Measurements from ENCODE around the gene FAM76A.

GRCh38 chr1:27807385-27807784 is 81.6 kb downstream of the FAM76A start:
- no peak for TF ChIP-seq CTCF (IDR thresholded peaks at IDR 0.05)
- TF ChIP-seq POLR2A (IDR thresholded peaks at IDR 0.05): no peak

Measured in testis (tissue), 2 donors.